OCI-LY3 (cell line): Measurements from ENCODE around the gene ACAD9.

Experiments used
- H2AFZ ChIP-seq: fragments of 200-600, 300-600 bp; shearing (Covaris generic); 2 replicates; pipeline ENCODE4 v1.6.0; 2014; ENCODE audit warnings: antibody characterized with exemption, low read depth, low read length
- H3K27ac ChIP-seq: fragments of 200-600, 300-600 bp; sonication (generic); 2 replicates; pipeline ENCODE4 v1.5.1; 2014; ENCODE audit warnings: mild to moderate bottlenecking, low read length, moderate library complexity, mixed read lengths
- H3K27me3 ChIP-seq: fragments of 200-600, 300-600 bp; sonication (generic); 2 replicates; pipeline ENCODE4 v1.6.1; 2014; ENCODE audit warnings: low read depth, low read length, mixed read lengths
- H3K36me3 ChIP-seq: fragments of 200-600, 300-600 bp; sonication (generic); replicated peaks from 2 replicates; pipeline ENCODE3; 2014; ENCODE audit warnings: low read depth, low read length, mixed read lengths
- H3K4me1 ChIP-seq: fragments of 300-600, 200-600 bp; sonication (generic); 2 replicates; pipeline ENCODE4 v1.6.1; 2014; ENCODE audit warnings: low read length, mixed read lengths
- H3K4me2 ChIP-seq: fragments of 200-600, 300-600 bp; sonication (generic); 2 replicates; pipeline ENCODE4 v1.6.1; 2014; ENCODE audit warnings: low read length, mixed read lengths
- H3K4me3 ChIP-seq: fragments of 300-600, 200-600 bp; sonication (generic); 2 replicates; pipeline ENCODE4 v1.5.1; 2014; ENCODE audit warnings: antibody characterized with exemption, mild to moderate bottlenecking, low read length, moderate library complexity
- H3K79me2 ChIP-seq: fragments of 300-600, 200-600 bp; shearing (Covaris generic); 2 replicates; pipeline ENCODE4 v1.6.1; 2014; ENCODE audit warnings: mild to moderate bottlenecking, low read length, mixed read lengths
- H3K9ac ChIP-seq: fragments of 300-600, 200-600 bp; shearing (Covaris generic); 2 replicates; pipeline ENCODE4 v1.6.0; 2014; ENCODE audit warnings: mild to moderate bottlenecking, low read length, moderate library complexity
- H3K9me3 ChIP-seq: fragments of 200-600, 300-600 bp; shearing (Covaris generic); 2 replicates; pipeline ENCODE4 v1.6.1; 2014; ENCODE audit warnings: low read length, mixed read lengths; ENCODE audit not compliant: insufficient read depth
- H4K20me1 ChIP-seq: fragments of 200-600, 300-600 bp; sonication (generic); 2 replicates; pipeline ENCODE4 v1.6.1; 2016; ENCODE audit warnings: low read length, mixed read lengths; ENCODE audit not compliant: insufficient read depth
- CTCF ChIP-seq: fragments of 200-600, 300-600 bp; sonication (generic); IDR thresholded peaks from 2 replicates; pipeline ENCODE4 v1.5.1; 2014; ENCODE audit warnings: antibody characterized with exemption, low read length, low read depth
- EZH2phosphoT487 ChIP-seq: fragments of 200-600 bp; shearing (Covaris generic); IDR thresholded peaks from 2 replicates; pipeline ENCODE4 v1.6.1; 2018; ENCODE audit warnings: antibody characterized with exemption, mixed run types, low read depth

The ACAD9 gene

DNA sequence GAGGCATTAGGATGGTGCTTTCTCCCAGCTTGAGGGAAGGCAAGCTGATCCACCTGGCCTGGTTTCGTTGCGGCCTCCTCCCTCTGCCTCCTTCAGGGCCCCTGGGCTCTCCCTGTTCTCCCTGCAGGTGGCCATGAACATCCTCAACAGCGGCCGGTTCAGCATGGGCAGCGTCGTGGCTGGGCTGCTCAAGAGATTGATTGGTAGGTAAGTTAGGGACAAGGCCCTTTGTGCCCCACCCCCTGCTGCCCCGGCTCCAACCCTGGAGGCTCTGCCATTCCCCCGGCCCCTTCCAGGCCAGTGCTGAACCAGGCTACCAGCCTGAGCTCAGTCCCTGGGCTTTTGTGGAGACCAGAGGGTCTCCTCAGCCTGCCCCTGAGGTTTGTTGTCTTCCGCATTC is 23.0 kb downstream of the ACAD9 start:
- no peaks in the 10 kb centered on the region for H3K9me3 ChIP-seq
- no peaks in the 10 kb centered on the region for H4K20me1 ChIP-seq
- no peak overlapping the region for H3K27ac ChIP-seq
- H3K79me2 ChIP-seq = no peaks in the 10 kb centered on the region
- H3K4me1 ChIP-seq = no peaks in the 10 kb centered on the region
- H3K4me2 ChIP-seq = no peak overlapping the region
- no peaks in the 10 kb centered on the region for H3K27me3 ChIP-seq
- H3K36me3 ChIP-seq = peaks cover 64% of the 10 kb centered on the region
- no peak overlapping the region for H3K4me3 ChIP-seq
- no peak overlapping the region for H3K9ac ChIP-seq
- TF ChIP-seq CTCF = no peak
- TF ChIP-seq EZH2phosphoT487 = no peak
- no peak overlapping the region for H2AFZ ChIP-seq

- H3K4me2 ChIP-seq = no peak overlapping the region
- TF ChIP-seq CTCF (no peak), EZH2phosphoT487 (no peak)
- H3K27me3 ChIP-seq = no peaks in the 10 kb centered on the region
- no peak overlapping the region for H3K4me3 ChIP-seq
- H3K9me3 ChIP-seq = no peaks in the 10 kb centered on the region
- H2AFZ ChIP-seq = no peak overlapping the region
- H4K20me1 ChIP-seq = no peaks in the 10 kb centered on the region
- no peaks in the 10 kb centered on the region for H3K4me1 ChIP-seq
- H3K27ac ChIP-seq = no peak overlapping the region
- H3K9ac ChIP-seq = no peak overlapping the region
- no peaks in the 10 kb centered on the region for H3K79me2 ChIP-seq
- H3K36me3 ChIP-seq = peaks cover 68% of the 10 kb centered on the region
Measured at GRCh38 chr3:128903501-128903900, 24.1 kb downstream of the ACAD9 start.

DNA sequence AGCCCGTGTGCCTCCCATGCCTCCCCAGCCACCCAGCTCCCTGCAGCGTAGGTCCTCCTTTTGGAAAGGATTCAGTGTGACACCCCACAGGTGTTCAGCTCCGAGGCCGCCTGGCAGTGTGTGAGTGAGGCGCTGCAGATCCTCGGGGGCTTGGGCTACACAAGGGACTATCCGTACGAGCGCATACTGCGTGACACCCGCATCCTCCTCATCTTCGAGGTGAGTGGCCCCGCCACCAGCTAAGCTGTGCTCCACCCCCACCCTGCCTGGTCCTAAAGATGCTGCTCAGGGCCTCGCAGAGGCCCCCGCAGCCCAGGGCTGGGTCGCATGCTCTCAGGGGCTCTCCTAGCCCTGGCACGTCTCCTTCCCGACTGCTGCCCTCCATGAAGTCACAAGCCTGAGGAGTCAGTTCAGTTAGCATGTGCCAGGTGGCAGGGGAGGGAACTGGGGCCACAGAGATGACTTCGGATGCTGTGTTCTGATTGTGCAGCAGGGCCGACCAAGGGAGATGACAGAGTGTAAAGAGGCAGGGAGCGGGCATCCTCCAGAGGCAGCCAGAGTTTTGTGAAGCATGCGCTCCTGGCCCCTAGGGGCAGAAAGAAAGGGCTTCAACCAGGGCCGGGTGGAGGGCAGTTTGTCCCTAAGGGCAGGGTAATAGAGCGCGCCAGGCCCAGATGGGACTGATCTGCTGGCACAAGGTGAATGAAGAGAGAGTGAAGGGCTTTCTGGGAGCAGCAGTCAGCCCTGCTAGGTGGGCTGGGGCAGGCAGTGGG is 26.8 kb downstream of the ACAD9 start:
- H3K79me2 ChIP-seq = no peaks in the 10 kb centered on the region
- no peaks in the 10 kb centered on the region for H3K4me1 ChIP-seq
- no peaks in the 10 kb centered on the region for H3K9me3 ChIP-seq
- H3K9ac ChIP-seq = no peak overlapping the region
- H4K20me1 ChIP-seq = no peaks in the 10 kb centered on the region
- no peak overlapping the region for H3K27ac ChIP-seq
- TF ChIP-seq EZH2phosphoT487 = no peak
- no peak for TF ChIP-seq CTCF
- H3K27me3 ChIP-seq = no peaks in the 10 kb centered on the region
- no peak overlapping the region for H2AFZ ChIP-seq
- peaks cover 67% of the 10 kb centered on the region for H3K36me3 ChIP-seq
- H3K4me2 ChIP-seq = no peak overlapping the region
- H3K4me3 ChIP-seq = no peak overlapping the region

DNA sequence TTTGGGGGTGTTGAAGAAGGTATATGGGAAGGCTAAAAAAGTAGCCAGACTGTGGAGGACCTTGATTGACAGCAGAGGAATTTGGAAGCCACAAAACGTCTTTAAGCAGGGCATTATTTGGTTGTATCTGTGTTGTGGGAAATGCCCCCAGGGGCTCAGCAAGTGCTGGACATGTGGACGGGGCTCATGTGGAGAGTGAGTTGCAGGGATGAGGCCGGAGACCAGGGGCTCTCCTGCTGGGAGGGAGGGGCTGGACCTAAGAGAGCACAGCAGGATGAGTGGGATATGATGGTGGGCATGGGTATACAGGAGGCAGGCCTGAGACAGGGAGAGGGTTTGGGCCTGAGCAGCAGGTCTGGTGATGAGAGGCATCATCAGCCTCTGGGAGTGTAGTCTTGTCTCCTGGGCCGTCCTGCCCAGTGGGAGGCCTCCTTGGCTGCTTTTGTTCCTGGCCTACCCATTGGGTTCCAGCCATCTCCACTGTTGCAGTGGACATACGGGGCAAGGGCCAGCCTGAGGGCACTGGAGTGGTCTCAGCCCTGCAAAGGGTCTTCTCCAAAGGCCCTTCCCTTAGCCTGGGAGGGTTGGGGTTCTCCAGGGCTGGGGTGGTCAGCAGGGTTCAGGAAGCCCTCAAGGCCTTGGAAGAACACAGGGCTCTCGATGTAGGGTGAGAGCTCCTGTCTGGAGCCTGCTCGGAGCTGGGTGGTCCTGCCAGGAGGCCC is 27.5 kb downstream of the ACAD9 start:
- no peak overlapping the region for H3K27ac ChIP-seq

More for the DNA sequence above, 27.5 kb downstream of the ACAD9 start:
- H3K4me3 ChIP-seq = no peak overlapping the region
- TF ChIP-seq CTCF = no peak
- H3K79me2 ChIP-seq = no peaks in the 10 kb centered on the region
- peaks cover 64% of the 10 kb centered on the region for H3K36me3 ChIP-seq
- H3K4me1 ChIP-seq = no peaks in the 10 kb centered on the region
- no peak overlapping the region for H3K9ac ChIP-seq
- H3K9me3 ChIP-seq = no peaks in the 10 kb centered on the region
- H3K27me3 ChIP-seq = no peaks in the 10 kb centered on the region
- H3K4me2 ChIP-seq = no peak overlapping the region
- no peak overlapping the region for H2AFZ ChIP-seq
- H4K20me1 ChIP-seq = no peaks in the 10 kb centered on the region
